Measurements from ENCODE around the gene PCDHGA3.
A peak's percentile ranks its signal among the peaks of the same experiment; 100 is the strongest.
"Not testable (repeated sequence)": the region's sequence is repeated elsewhere in the genome, so short reads cannot be mapped to it uniquely, and the experiment has no call there.

PCDHGA3 gene

DNA sequence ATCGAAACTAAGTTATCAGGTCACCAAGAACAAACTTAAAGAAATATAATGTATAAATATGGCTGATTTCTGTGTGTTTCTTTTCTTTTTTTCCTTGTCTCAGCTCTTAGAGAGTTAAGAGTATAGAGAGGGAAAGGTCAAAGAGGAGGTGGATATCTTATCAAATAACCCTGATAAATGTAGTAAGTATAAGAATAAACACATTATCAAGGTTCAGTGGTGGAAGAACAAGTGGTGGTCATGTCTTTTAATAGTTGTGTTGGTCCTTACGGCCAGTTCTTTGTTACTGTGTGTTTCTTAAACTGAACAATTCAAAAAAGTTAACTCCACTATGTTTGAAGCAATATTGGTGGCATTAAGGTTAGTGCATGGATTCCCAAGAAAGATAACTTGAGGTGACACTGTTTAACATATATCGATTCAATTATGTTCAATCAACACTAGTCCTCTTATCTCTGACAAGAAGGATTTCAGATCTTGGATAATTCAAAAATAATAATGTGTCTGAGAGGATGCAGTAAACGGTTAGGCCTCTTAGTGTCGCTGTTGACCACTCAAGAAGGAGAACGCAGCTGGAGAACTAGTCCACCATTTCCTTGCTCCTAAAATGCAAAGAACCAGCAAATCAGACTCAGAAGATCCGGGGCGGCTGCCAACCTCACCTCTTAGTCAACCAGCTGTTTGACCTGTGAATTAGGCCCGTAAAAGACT lies at the start of gene PCDHGA3:
Gene PCDHGA3, plus strand, starts transcription at position 588 of the 711 bp plus-strand sequence. CDS start 205 bp downstream, outside the sequence.
- no peak for DNase-seq

DNA sequence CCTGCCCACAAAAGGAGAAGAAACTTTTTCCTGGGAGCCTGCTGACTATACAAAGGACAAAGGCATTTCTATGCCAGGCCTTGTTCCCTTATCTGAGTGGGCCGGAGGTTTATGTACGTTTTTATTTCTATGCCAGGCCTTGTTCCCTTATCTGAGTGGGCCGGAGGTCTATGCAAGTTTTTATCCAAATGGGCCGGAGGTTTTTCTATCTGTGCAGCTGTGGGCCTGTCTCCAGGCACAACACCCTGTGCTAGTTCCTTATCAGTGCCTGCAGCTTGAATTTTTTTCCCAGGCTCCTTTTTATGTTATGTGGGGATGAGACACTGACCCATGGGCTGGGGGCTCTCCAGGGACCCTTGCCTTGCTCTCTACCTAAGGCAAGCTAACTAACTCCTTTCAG lies 45.3 kb upstream of the PCDHGA3 start:
- no peak for DNase-seq

DNA sequence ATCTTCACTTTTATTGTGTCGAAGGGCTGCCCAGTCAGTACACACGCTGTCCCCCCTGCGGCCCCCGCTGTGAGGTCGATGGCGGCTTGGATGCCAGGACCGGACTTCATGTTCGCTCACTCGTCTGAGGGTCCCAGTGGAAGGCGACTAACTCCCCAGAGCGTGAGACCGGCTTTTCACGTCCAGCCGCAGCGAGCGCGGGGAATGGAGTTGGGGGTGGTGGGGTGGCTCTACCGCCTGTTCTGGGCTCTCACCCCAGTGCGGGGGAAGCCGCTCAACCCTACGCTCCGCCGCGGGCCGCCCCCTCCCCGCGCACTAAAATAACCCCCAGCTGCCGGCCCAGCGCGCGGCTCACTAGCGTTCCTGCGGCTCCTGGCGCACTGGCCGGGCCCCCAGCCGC lies 39.9 kb upstream of the PCDHGA3 start, which contains the start of gene SLC25A2:
Gene SLC25A2, minus strand, starts transcription at position 294 of the 400 bp plus-strand sequence. Its CDS starts 184 bp downstream, at position 110.
- DNase-seq = no peak

DNA sequence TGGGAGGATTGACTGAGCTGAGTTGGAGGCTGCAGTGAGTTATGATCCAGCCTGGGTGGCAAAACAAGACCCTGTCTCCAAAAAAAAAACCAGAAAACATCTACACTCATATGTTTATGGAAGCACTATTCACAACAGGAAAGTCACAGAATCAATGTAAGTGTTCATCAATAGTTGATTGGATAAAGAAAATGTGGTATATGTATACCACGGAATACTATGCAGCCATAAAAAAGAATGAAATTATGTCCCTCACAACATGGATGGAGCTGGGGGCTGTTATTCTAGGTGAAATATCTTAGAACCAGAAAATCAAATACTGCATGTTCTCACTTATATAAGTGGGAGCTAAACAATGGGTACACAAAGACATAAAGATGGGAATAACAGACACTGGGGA lies 37.0 kb upstream of the PCDHGA3 start:
- no peak for DNase-seq

DNA sequence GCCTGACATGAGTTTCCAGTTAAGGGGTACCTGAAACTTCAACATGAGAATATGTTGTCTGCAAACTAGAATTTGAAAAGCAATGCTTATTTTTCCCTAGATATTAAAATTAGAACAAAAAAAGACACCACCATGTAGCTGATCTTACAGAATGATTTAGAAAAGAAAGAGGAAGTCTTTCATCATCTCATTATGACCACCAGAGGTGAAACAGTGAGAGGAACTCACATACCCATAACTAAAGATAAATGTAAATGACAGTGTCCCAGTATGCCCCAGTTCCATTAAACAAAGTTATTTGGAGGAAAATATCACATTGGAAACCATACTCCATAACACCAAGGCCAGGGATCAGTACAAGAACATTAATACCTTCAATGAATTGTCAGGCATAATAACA lies 29.9 kb upstream of the PCDHGA3 start:
- no peak for DNase-seq

DNA sequence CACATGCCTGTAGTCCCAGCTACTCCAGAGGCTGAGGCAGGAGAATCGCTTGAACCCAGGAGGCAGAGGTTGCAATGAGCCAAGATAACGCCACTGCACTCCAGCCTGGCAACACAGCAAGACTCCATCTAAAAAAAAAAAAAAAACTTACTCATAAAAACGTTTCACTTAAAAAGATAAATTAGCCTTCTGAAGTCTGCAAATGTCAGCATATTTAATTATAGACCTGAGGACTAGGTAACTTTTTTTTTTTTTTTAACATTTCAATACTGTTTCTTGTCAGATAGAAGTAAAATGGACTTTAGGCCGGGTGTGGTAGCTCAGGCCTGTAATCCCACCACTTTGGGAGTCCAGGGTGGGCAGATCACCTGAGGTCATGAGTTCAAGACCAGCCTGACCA lies 26.7 kb upstream of the PCDHGA3 start:
- not testable (repeated sequence) for DNase-seq

DNA sequence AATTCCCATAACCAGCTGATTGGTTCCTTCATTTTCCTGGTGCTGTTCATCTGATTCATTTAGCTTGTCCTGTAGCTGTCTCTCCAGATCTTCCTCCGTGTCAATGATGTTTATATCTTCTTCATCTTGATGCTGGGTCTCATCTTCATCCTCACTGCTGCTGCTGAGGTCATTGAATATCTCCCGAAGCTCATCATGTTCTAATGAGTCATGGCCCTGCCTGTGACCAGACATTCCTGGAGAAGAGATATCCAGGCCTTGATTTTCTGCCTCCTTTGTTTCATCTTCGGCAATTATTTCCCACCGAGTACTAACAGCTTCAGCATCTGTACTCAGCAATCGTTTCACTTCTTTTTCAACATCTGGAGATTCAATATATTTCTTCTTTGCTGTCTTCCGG lies 24.4 kb upstream of the PCDHGA3 start:
- no peak for DNase-seq

DNA sequence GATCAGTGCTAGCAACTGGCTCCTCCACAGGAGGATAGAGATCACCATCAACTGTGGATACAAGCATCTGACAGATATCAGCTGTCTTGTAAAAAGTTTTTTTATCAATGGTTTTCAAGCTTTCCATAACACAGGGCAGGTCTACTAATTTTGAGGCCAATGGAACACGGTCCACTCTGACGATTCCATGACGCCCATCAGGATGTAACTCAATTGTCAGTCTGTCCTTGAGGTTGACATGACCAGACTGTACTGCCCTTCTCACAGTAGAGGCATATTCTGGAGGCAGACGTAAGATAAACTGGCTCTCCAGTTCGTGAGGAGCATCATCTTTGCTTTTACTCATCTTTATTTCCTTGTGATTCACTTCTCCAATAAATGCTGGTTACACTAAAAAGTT lies 23.9 kb upstream of the PCDHGA3 start:
- no peak for DNase-seq

DNA sequence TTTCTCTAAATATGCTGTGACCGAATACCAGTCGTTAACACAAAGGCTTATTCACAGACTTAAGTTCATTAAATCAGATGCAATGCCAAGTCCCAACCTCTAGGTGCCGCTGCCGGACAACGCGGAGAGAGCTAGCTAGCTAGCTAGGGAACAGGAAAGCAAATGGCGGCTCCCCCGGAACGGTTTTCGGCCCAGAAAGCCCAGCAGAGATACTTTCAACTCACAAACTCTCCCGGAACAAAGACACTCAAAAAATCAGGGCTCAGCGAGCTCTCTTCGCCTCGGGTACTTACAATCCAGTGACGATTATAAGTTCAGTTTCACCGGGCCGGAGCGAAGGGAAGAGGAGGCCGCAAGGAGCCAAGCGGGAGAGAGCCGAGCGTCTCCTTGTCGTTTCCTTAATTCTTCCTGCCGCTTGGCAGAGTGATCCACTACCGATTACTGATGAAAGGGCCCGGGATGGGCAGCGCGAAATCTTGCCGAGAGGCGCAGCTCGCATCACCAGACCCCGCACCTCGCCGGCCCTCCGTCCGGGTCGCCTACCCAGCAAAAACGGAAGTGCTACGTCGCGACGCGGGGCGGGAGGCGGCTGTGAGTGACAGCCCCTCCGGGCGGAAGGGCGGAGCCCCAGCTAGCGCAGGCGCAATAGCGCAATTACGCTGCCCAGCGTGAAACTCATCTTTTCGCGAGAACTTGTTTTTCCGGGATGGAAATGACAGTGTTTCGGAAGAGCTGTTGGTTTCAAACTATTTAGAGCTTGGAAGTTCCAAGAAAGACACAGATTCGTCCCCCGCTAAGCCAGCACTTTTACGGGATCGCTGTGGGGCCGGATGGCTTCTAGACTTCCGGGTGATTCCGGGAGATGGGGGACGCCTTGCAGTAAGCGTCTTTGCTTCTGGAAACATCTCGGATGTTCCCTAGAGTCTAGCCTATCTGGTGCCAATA lies 23.1 kb upstream of the PCDHGA3 start, which contains the start of gene TAF7:
Gene TAF7, minus strand, starts transcription at position 560 of the 945 bp plus-strand sequence. CDS start 740 bp downstream, outside the sequence.
- peak; percentile 93 for DNase-seq

DNA sequence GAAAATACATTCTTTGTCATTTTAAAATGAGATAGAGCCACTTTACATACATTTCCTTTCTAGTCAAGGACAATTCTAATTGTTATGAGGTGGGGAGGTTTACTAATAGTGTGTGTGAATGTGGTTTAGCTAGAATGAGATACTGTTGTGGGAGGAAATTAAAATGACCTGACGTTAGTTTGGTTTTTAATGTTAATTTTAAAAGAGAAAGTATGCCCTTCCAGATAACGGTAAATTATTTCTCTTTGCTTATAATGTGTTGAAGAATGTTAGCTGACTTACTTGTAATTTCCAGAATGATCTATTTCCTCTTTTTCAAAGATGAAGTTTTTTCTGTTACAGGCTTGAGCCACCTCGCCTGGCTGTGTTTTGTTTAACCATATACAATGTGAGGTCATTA lies 21.4 kb upstream of the PCDHGA3 start:
- no peak for DNase-seq

DNA sequence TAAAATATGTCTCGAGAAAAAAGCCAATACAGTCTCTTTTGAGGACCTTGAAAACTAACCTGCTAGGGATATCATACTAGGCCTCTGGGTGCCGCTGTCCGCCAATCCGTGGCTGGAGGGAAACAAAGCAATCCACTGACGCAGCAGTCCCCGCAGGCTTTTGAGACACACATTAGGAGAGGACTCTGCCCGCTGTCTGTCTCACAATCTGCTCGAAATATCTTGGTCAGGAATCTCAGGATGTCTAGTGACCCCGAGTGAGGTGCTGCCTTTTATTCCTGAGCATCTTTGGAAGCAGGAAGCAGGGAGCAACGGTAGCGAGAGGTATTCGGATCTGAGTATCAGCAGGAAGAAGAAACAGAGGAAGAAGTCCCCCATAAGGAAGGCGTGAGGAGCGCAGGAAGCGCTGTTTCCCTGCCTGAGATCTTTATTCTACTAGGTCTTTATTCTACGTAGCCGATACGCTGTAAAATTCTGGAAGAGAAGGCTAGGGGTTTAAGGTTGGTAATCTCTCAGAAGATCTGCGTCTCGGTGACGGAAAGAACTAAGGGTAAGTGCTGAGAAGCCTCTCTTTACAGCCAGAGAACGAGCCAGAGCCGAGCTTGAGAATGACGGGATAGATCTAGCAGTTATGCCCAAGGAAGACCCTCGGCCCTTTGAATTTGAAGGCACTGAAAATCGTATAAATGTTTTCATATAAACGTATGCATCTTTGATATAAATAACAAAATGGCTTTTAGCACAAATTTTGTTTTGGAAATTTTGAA lies 17.4 kb upstream of the PCDHGA3 start:
- peak; percentile 72 for DNase-seq

DNA sequence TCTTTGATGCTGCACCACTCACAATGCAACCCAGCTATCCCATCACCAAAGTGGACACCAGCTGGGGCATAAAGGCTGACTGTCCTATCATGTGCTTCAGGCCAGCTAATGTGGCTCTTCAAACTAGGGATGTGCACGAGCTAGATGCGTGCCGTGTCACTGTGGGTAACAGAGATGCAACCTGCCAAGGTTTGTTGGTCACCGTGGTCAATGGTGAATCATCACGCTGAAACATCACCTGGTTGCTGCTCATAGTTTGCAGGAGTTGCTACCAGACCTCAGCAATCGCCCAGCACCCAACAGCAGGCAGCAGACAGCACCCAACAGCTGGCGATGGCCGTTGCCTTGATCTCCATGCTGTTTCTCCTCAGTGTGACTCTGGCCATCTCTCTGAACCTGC lies 15.4 kb upstream of the PCDHGA3 start:
- no peak for DNase-seq

DNA sequence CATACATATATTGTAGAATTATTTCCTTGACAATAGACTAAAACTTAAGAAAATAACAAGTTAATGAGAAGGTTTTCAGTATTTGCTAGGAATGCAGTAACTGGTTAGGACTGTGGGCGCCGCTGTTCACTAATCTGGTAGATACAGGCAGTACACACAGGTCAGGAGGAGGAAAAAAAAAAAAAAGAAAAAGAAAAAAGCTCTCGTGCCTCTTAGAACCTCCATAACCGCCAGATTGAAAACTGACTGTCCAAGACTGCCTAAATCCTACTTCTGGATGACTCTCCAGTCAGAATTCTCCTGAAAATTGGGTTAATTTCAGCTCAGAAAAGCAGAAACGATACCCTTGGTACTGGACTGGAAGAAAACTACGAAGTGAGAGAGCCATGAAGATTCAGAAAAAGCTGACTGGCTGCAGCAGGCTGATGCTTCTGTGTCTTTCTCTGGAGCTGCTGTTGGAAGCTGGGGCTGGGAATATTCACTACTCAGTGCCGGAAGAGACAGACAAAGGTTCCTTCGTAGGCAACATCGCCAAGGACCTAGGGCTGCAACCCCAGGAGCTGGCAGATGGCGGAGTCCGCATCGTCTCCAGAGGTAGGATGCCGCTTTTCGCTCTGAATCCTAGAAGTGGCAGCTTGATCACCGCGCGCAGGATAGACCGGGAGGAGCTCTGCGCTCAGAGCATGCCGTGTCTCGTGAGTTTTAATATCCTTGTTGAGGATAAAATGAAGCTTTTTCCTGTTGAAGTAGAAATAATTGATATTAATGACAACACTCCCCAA lies 13.1 kb upstream of the PCDHGA3 start, which contains the start of gene PCDHGA1:
Gene PCDHGA1, plus strand, starts transcription at position 216 of the 782 bp plus-strand sequence.
- no peak for DNase-seq

DNA sequence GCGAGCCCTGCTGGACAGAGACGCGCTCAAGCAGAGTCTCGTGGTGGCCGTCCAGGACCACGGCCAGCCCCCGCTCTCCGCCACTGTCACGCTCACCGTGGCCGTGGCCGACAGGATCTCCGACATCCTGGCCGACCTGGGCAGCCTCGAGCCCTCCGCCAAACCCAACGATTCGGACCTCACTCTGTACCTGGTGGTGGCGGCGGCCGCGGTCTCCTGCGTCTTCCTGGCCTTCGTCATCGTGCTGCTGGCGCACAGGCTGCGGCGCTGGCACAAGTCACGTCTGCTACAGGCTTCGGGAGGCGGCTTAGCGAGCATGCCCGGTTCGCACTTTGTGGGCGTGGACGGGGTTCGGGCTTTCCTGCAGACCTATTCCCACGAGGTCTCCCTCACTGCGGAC lies 11.1 kb upstream of the PCDHGA3 start:
- DNase-seq = not testable (repeated sequence)

DNA sequence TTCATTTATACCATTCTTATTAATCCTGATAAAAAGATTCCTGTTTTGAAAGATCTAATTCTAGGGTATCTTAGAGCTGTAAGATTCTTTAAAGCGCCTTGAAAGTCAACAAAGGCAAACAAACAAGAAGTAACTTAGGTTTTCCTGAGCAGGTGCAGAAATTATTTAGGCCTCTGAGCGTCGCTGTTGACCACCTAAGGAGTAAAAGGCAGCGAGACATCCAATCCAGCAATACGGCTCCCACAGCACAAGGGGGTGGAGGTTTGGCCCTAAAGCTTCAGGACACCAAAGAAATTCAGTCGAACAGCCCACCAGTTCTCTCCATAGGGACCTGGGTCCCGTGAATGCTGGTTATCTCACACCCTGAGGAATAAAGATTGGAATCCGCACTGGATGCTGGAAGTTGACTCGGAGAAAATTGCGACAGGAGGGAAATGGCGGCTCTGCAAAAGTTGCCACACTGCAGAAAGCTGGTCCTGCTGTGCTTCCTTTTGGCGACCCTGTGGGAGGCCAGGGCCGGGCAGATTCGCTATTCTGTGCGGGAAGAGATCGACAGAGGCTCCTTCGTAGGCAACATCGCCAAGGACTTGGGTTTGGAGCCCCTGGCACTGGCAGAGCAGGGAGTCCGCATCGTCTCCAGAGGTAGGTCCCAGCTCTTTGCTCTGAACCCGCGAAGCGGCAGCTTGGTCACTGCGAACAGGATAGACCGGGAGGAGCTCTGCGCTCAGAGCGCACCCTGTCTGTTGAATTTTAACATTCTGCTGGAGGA lies 4.9 kb upstream of the PCDHGA3 start, which contains the start of gene PCDHGA2:
Gene PCDHGA2, plus strand, starts transcription at position 223 of the 769 bp plus-strand sequence.
- no peak for DNase-seq

DNA sequence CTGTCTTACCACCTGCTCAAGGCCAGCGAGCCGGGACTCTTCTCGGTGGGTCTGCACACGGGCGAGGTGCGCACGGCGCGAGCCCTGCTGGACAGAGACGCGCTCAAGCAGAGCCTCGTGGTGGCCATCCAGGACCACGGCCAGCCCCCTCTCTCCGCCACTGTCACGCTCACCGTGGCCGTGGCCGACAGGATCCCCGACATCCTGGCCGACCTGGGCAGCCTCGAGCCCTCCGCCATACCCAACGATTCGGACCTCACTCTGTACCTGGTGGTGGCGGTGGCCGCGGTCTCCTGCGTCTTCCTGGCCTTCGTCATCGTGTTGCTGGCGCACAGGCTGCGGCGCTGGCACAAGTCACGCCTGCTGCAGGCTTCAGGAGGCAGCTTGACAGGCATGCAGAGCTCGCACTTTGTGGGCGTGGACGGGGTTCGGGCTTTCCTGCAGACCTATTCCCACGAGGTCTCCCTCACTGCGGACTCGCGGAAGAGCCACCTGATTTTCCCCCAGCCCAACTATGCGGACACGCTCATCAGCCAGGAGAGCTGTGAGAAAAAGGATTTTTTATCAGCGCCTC lies 2.8 kb upstream of the PCDHGA3 start:
- DNase-seq = not testable (repeated sequence)

DNA sequence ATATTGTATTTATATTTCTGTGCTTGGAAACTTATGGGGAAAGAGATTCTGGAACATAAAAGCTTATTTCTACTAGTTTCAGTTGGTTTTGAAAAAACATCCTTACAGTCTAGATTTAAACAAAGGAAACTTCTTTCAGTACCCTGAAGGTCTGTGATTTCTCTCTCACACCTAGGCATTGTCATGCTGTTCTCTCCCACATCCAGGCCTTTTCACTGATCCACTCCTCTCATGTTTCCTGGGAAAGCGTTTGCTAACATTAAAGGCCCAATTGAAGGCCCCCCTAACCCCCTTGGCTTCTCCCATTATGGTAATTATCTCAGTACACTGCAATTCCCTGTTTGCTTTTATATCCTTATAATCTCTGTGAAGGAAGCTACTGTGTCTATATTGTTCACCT lies 856 bp upstream of the PCDHGA3 start:
- no peak for DNase-seq

DNA sequence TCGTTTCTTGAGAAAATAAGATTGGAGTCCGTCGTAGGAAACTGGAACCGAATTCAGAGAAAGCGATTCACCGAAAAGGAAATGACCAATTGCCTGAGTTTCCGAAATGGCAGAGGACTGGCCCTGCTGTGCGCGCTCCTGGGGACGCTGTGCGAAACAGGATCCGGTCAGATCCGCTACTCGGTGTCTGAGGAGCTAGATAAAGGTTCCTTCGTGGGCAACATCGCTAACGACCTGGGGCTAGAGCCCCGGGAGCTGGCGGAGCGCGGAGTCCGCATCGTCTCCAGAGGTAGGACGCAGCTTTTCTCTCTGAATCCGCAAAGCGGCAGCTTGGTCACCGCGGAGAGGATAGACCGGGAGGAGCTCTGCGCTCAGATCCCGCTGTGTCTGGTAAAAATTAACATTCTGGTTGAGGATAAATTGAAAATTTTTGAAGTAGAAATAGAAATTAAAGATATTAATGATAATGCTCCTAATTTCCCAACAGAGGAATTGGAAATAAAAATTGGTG lies 379 bp downstream of the PCDHGA3 start:
- no peak for DNase-seq

DNA sequence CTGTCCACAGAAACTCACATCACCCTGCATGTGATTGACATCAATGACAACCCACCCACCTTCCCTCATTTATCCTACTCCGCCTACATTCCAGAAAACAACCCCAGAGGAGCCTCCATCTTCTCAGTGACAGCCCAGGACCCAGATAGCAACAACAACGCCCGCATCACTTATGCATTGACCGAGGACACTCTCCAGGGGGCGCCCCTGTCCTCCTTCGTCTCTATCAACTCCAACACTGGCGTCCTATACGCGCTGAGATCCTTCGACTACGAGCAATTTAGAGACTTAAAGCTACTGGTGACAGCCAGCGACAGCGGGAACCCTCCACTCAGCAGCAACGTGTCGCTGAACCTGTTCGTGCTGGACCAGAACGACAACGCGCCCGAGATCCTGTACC lies 1.7 kb downstream of the PCDHGA3 start:
- no peak for DNase-seq

DNA sequence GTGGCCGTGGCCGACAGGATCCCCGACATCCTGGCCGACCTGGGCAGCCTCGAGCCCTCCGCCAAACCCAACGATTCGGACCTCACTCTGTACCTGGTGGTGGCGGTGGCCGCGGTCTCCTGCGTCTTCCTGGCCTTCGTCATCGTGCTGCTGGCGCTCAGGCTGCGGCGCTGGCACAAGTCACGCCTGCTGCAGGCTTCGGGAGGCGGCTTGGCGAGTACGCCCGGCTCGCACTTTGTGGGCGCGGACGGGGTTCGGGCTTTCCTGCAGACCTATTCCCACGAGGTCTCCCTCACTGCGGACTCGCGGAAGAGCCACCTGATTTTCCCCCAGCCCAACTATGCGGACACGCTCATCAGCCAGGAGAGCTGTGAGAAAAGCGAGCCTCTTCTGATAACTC lies 2.4 kb downstream of the PCDHGA3 start:
- DNase-seq = not testable (repeated sequence)

All from stimulated activated CD4-positive, alpha-beta T cell treated with anti-CD3 and anti-CD28 coated beads, Interleukin-4, amount 100 ng/mL, for 24 hours (primary cell).